Ishikawa (cell line): ENCODE results near the gene TRPV2.
A peak's percentile ranks its signal among the peaks of the same experiment; 100 is the strongest.

Source experiments
- CEBPB ChIP-seq: IDR thresholded peaks from 2 replicates; pipeline ENCODE4 v1.6.1; 2012
- CREB1 ChIP-seq: IDR thresholded peaks from 2 replicates; pipeline ENCODE4 v1.6.1; 2012; ENCODE audit warnings: low read depth
- EGR1 ChIP-seq: IDR thresholded peaks from 2 replicates; pipeline ENCODE4 v1.6.1; 2012
- EP300 ChIP-seq: IDR thresholded peaks from 2 replicates; pipeline ENCODE4 v1.6.1; 2012; ENCODE audit warnings: borderline replicate concordance
- FOXM1 ChIP-seq: IDR thresholded peaks from 2 replicates; pipeline ENCODE4 v1.6.1; 2012; ENCODE audit warnings: low read depth, borderline replicate concordance
- NFIC ChIP-seq: IDR thresholded peaks from 2 replicates; pipeline ENCODE4 v1.6.1; 2012
- RAD21 ChIP-seq: IDR thresholded peaks from 2 replicates; pipeline ENCODE4 v1.6.1; 2012; ENCODE audit warnings: low read depth
- TAF1 ChIP-seq: IDR thresholded peaks from 2 replicates; pipeline ENCODE4 v1.6.1; 2012; ENCODE audit warnings: low read depth, mild to moderate bottlenecking
- TCF12 ChIP-seq: IDR thresholded peaks from 2 replicates; pipeline ENCODE4 v1.6.1; 2012; ENCODE audit warnings: low read depth
- TEAD4 ChIP-seq: IDR thresholded peaks from 2 replicates; pipeline ENCODE4 v1.6.1; 2012
- YY1 ChIP-seq: IDR thresholded peaks from 2 replicates; pipeline ENCODE4 v1.6.1; 2012; ENCODE audit warnings: low read depth
- ZBTB7A ChIP-seq: IDR thresholded peaks from 2 replicates; pipeline ENCODE4 v1.6.1; 2012; ENCODE audit warnings: low read depth
- TF ChIP-seq, protein P1 (sequence below): IDR thresholded peaks from 2 replicates; pipeline ENCODE4 v1.6.1; 2012
- TF ChIP-seq, protein P2 (sequence below): IDR thresholded peaks from 2 replicates; pipeline ENCODE4 v1.6.1; 2012; ENCODE audit warnings: low read depth, mild to moderate bottlenecking
- TF ChIP-seq, protein P3 (sequence below): IDR thresholded peaks from 2 replicates; pipeline ENCODE4 v1.6.1; 2012

TRPV2 gene

DNA sequence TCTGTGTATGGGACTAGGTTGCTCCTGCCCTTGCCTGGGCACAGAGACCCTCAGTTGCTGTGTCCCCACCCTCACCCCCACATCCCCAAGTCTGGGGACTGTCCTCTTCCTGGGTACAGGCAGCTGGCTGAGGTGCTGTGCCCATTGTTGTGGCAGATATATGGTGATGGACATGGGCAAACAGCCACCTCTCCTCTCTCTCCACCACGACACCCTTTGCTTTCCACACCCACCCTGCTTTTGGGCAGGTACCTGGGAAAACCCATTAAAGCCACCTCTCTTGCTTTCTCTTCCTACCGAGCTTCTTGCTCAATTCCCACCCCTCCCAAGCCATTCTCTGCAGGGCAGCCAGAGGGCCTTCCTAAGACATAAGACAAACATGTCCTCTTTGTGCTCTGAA is 21.7 kb downstream of the TRPV2 start:
- TF ChIP-seq TEAD4 (no peak), CREB1 (no peak), RAD21 (no peak), YY1 (no peak), TAF1 (no peak), CEBPB (no peak), ZBTB7A (no peak), TCF12 (no peak), EP300 (no peak), EGR1 (no peak), NFIC (no peak)
- TF ChIP-seq, protein P1, sequence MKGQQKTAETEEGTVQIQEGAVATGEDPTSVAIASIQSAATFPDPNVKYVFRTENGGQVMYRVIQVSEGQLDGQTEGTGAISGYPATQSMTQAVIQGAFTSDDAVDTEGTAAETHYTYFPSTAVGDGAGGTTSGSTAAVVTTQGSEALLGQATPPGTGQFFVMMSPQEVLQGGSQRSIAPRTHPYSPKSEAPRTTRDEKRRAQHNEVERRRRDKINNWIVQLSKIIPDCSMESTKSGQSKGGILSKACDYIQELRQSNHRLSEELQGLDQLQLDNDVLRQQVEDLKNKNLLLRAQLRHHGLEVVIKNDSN = no peak
- TF ChIP-seq, protein P2, sequence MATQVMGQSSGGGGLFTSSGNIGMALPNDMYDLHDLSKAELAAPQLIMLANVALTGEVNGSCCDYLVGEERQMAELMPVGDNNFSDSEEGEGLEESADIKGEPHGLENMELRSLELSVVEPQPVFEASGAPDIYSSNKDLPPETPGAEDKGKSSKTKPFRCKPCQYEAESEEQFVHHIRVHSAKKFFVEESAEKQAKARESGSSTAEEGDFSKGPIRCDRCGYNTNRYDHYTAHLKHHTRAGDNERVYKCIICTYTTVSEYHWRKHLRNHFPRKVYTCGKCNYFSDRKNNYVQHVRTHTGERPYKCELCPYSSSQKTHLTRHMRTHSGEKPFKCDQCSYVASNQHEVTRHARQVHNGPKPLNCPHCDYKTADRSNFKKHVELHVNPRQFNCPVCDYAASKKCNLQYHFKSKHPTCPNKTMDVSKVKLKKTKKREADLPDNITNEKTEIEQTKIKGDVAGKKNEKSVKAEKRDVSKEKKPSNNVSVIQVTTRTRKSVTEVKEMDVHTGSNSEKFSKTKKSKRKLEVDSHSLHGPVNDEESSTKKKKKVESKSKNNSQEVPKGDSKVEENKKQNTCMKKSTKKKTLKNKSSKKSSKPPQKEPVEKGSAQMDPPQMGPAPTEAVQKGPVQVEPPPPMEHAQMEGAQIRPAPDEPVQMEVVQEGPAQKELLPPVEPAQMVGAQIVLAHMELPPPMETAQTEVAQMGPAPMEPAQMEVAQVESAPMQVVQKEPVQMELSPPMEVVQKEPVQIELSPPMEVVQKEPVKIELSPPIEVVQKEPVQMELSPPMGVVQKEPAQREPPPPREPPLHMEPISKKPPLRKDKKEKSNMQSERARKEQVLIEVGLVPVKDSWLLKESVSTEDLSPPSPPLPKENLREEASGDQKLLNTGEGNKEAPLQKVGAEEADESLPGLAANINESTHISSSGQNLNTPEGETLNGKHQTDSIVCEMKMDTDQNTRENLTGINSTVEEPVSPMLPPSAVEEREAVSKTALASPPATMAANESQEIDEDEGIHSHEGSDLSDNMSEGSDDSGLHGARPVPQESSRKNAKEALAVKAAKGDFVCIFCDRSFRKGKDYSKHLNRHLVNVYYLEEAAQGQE = no peak
- TF ChIP-seq, protein P3, sequence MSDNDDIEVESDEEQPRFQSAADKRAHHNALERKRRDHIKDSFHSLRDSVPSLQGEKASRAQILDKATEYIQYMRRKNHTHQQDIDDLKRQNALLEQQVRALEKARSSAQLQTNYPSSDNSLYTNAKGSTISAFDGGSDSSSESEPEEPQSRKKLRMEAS = no peak

DNA sequence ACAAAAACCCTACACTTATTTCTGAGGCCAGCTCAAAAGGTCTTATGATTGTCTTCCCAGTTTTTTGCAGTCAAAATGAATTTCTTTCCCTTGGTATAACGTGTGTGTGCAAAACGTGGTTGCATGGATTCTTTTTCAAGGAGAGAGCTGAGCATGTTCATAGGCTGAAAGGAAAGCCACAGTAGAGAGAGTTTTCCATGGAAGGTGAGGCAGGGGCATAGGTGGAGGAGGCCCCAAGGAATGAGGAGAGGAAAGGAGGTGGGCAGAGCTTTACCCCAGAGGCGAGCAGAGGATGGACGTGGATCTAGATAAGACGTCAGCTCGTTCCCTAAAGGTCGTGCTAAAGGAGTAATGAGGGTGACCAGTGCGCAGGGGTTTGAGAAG is 22.8 kb downstream of the TRPV2 start:
- TF ChIP-seq RAD21 (no peak), NFIC (no peak), CEBPB (no peak), ZBTB7A (no peak), TAF1 (no peak), EP300 (no peak), TEAD4 (no peak), FOXM1 (no peak), YY1 (no peak), CREB1 (no peak), TCF12 (no peak), EGR1 (no peak)
- TF ChIP-seq, protein P3 = no peak
- TF ChIP-seq, protein P2 = no peak
- TF ChIP-seq, protein P1 = no peak

DNA sequence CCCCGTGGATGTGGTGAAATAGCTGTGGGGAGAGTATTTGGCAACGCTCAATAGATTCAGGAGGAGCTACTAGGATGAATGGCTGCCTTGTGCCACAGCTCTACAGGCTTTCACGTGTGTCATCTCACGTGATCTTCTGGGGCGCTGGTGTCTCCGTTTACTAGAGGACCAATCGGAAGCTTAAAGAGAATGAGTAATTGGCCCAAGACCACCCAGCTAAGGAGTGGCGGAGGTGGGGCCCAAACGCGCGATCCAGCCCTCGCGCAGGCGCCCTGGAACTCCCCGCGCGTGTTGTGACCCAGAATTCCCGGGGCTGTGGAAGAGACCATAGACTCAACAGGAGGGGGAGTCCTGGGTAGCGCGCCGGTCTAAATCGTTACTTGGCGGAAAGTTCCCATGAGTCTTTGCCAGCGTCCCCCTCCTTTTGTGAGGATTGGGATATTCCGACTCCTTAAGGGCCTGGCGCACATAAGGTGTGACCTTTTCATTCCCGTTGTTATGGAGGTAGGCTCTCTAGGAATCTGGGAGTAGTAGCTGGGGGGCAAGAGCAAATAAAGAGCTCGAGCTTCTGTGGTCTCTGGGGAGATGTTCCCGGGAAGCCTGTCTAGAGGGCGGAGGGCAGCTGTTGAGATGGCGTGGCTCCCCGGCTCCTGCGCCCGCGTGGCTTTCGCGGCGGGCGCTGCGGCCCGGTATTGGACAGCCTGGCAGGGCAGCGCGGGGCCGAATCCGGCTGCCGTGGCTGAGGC is 23.4 kb downstream of the TRPV2 start:
- TF ChIP-seq TEAD4 (no peak), FOXM1 (peak; percentile 16; the same call in 1 of the 2 replicates), EP300 (peak; percentile 49; the same call in 1 of the 2 replicates), NFIC (peak; percentile 19; the same call in 1 of the 2 replicates), EGR1 (no peak; the same call in 1 of the 2 replicates), YY1 (peak; percentile 80), RAD21 (no peak), TAF1 (peak; percentile 97), CEBPB (peak; percentile 29; the same call in 1 of the 2 replicates), TCF12 (0 out of 2 replicates have a peak, but pooled peaks have one; percentile 19)
- TF ChIP-seq, protein P1 = peak; percentile 97
- TF ChIP-seq, protein P3 = peak; percentile 92

DNA sequence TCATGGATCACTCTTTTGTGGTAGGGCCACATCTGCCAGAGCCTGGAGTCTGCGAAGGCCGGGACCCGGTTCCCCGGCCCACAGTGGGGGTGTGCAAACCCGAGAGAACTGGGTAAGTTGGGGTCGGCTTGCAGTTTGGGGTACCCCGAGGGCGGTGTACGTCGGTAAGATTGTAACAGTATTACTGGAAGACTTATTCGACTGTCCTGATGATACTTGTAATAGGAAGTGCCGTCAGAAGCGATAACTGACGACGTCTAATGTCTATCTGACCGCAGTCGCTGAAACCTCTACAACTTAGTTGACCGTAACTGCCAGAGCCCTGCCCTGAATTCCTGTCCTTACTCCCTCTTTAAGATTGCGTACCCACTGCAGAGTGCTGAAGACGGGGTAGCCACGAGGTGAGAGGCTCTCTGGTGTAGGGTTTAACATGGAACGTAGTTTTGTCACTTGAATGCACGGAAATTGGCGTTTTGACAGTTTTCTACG is 24.0 kb downstream of the TRPV2 start:
- TF ChIP-seq ZBTB7A (no peak), TAF1 (0 out of 2 replicates have a peak, but pooled peaks have one; percentile 20)
